ENCODE data around the gene NRG3. TPM values are rescaled to one million over a fixed set of nuclear protein-coding genes. Genes with fewer than 3 reads are reported as not detected.

The NRG3 gene
- total and polyA plus RNA-seq, 2 of the 8 experiments (the other 6 are each of a cell fraction or from before 2014, with no cell fraction given), result 4.2 to 5.0 TPM

DNA sequence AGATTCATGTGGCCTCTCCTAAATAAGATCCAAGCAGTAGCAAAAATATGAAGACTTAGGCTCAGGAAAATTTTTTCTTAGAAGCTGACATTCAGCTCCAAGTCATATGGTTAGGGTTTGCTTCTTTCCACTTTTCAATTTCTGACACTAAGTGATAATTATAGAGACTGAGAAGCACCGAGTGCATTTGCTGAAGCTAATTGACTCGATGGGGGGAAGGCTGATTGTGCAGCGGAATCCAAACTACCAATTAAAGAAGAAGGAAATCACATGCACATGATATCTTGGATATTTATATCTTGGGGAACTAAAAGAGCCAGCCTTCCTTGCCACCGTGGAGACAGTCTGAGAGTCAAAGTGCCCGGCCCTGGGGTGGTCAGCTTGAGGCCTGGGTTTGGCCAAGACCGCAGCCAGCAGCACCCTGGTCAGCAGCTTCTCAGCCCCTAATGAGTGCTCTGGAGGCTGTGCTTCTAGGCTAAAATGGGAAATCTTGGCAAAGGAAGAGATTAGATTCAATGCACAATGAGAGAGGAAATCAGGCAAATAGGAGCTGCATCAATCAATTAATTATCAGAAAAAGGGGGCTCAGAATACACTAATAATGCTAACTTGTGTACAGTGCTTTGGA is 589.3 kb downstream of the NRG3 start:
- Histone ChIP-seq H2BK120ac (replicated peaks; ENCODE audit: low read depth, low read length) (no peak overlapping the region), H3K9ac (replicated peaks in 1 of 4; ENCODE audit: extremely low read depth in 1 of 4, low read depth in 3 of 4, low read length in 3 of 4) (no peak overlapping the region), H3K14ac (ENCODE audit: insufficient read length) (no peak overlapping the region), H3K27me3 (replicated peaks in 1 of 4; ENCODE audit: control insufficient read depth in 3 of 4, extremely low read depth in 1 of 4, insufficient read depth in 3 of 4, low read length in 3 of 4) (no peaks in the 10 kb centered on the region), H2BK20ac (ENCODE audit: low read length) (no peak overlapping the region), H3K23ac (ENCODE audit: insufficient read length) (no peak overlapping the region), H3K27ac (ENCODE audit: low read depth, low read length) (no peak overlapping the region), H4K5ac (ENCODE audit: insufficient read length, low read depth, low read length) (no peak overlapping the region), H3K18ac (ENCODE audit: extremely low read depth, low read length) (no peak overlapping the region), H3K4me1 (replicated peaks in 1 of 4; ENCODE audit: control insufficient read depth in 3 of 4, insufficient read depth in 4 of 4, low read length in 3 of 4) (peaks cover 0 to 7% (median 0%) of the 10 kb centered on the region in 4 experiments; a peak in 2 of 7 replicates), H2AK5ac (ENCODE audit: low read depth, low read length) (no peak overlapping the region), H4K91ac (replicated peaks; ENCODE audit: insufficient read length, low read length) (no peak overlapping the region), H2BK12ac (ENCODE audit: low read depth, low read length) (no peak overlapping the region), H2BK15ac (ENCODE audit: low read length) (no peak overlapping the region), H4K20me1 (replicated peaks in 1 of 2; ENCODE audit: control insufficient read depth in 1 of 2, insufficient read depth in 2 of 2, low read length in 2 of 2) (no peaks in the 10 kb centered on the region), H3K79me1 (ENCODE audit: low read depth, low read length) (no peaks in the 10 kb centered on the region), H2BK5ac (ENCODE audit: low read depth, low read length) (no peak overlapping the region), H3K79me2 (ENCODE audit: control insufficient read depth in 1 of 2, insufficient read depth in 2 of 2, low read length in 2 of 2) (no peaks in the 10 kb centered on the region), H3K56ac (replicated peaks; ENCODE audit: insufficient read length, low read depth, low read length) (no peak overlapping the region), H3K4ac (replicated peaks; ENCODE audit: insufficient read length, low read depth, low read length) (no peak overlapping the region), H3K36me3 (ENCODE audit: control insufficient read depth in 2 of 4, insufficient read depth in 4 of 4, low read length in 3 of 4) (no peaks in the 10 kb centered on the region), H3K4me3 (ENCODE audit: extremely low read depth in 1 of 4, insufficient read depth in 2 of 4, low read depth in 3 of 4, low read length in 4 of 4) (no peak overlapping the region), H3K4me2 (ENCODE audit: insufficient read depth in 1 of 2, low read depth in 2 of 2, low read length in 2 of 2) (no peak overlapping the region), H4K8ac (ENCODE audit: extremely low read depth, insufficient read depth, low read length) (no peak overlapping the region), H2AFZ (ENCODE audit: low read length) (no peak overlapping the region), H3K9me3 (ENCODE audit: insufficient read depth in 2 of 2, low read depth in 1 of 2, low read length in 1 of 2) (no peaks in the 10 kb centered on the region), H3K23me2 (ENCODE audit: low read depth, low read length) (peaks cover 5% of the 10 kb centered on the region; the same call in 1 of the 2 replicates)
- 89% methylated on average over 6 of the region's 6 CpGs; no CpG with 5 or more reads in 1 of the 2 experiments for WGBS, 2 experiments (ENCODE audit: extremely low coverage in 1 of 2, insufficient coverage in 1 of 2, insufficient read length in 1 of 2, insufficient replicate concordance in 2 of 2, low coverage in 1 of 2, low lambda C conversion rate in 2 of 2, missing lambda C conversion rate in 1 of 2)
- POLR2A ChIA-PET (ENCODE audit: partially characterized antibody), result no interaction called here
- DNase-seq (ENCODE audit: low read depth in 1 of 2, low spot score in 2 of 2) (no peak), FAIRE-seq (no peak)
- CTCF ChIA-PET (ENCODE audit: partially characterized antibody), result interaction anchor here (1.3 kb wide), 1 partner anchor 9 kb away, joined by 5 read pairs; no protein-coding TSS in a partner anchor
- TF ChIP-seq YY1 (IDR thresholded peaks at IDR 0.05; ENCODE audit: low read depth, low read length) (no peak), CBX5 (IDR thresholded peaks at IDR 0.05; ENCODE audit: low read depth, low read length) (no peak), MAFK (IDR thresholded peaks at IDR 0.05; ENCODE audit: low read depth, low read length) (no peak), SIN3A (conservative IDR thresholded peaks at IDR 0.05 in 1 of 2, IDR thresholded peaks at IDR 0.05 in 1 of 2; ENCODE audit: low read depth in 1 of 2, low read length in 2 of 2) (no peak), TAF1 (IDR thresholded peaks at IDR 0.05; ENCODE audit: low read depth, low read length) (no peak), GABPA (IDR thresholded peaks at IDR 0.05; ENCODE audit: borderline replicate concordance, insufficient read depth, low read length) (no peak), RFX5 (IDR thresholded peaks at IDR 0.05; ENCODE audit: borderline replicate concordance, low read depth, low read length) (no peak), NRF1 (IDR thresholded peaks at IDR 0.05; ENCODE audit: low read depth, low read length) (no peak), BACH1 (IDR thresholded peaks at IDR 0.05; ENCODE audit: low read length) (no peak), SAP30 (IDR thresholded peaks at IDR 0.05; ENCODE audit: insufficient read depth, insufficient replicate concordance, low read length) (no peak), BRCA1 (IDR thresholded peaks at IDR 0.05; ENCODE audit: low read depth, low read length) (no peak), SIRT6 (IDR thresholded peaks at IDR 0.05; ENCODE audit: low read length) (no peak)
- TF ChIP-seq, protein P1, sequence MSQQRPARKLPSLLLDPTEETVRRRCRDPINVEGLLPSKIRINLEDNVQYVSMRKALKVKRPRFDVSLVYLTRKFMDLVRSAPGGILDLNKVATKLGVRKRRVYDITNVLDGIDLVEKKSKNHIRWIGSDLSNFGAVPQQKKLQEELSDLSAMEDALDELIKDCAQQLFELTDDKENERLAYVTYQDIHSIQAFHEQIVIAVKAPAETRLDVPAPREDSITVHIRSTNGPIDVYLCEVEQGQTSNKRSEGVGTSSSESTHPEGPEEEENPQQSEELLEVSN (IDR thresholded peaks at IDR 0.05), result no peak
